ENCODE data around the gene DNAH9. TPM values are rescaled to one million over a fixed set of nuclear protein-coding genes. Genes with fewer than 3 reads are reported as not detected.

The DNAH9 gene
- total RNA-seq, 4 donors from 2014 or later = 0.13 to 0.19 TPM; not detected in 2

DNA sequence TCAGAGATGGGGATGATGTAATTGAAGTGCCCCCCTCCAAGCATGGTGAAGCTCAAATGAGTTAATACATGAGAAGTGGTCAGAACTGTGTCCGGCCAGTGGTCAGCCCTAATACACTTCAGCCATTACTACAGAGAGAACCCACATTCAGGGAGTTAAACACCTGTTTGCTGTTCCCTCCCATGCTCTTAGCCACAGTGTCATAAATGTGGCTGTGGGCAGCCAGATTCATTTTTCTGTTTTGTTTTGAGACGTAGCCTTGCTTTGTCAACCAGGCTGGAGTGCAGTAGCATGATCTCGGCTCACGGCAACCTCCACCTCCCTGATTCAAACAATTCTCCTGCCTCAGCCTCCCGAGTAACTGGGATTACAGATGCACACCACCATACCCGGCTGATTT is 139.9 kb downstream of the DNAH9 start:
- Histone ChIP-seq H3K27me3 (no peaks in the 10 kb centered on the region), H3K4me1 (no peaks in the 10 kb centered on the region), H3K27ac (no peak overlapping the region), H3K9me3 (no peaks in the 10 kb centered on the region), H3K4me3 (no peak overlapping the region), H3K36me3 (no peaks in the 10 kb centered on the region)
- TF ChIP-seq POLR2A (IDR thresholded peaks at IDR 0.05) = no peak
- TF ChIP-seq, protein P1, sequence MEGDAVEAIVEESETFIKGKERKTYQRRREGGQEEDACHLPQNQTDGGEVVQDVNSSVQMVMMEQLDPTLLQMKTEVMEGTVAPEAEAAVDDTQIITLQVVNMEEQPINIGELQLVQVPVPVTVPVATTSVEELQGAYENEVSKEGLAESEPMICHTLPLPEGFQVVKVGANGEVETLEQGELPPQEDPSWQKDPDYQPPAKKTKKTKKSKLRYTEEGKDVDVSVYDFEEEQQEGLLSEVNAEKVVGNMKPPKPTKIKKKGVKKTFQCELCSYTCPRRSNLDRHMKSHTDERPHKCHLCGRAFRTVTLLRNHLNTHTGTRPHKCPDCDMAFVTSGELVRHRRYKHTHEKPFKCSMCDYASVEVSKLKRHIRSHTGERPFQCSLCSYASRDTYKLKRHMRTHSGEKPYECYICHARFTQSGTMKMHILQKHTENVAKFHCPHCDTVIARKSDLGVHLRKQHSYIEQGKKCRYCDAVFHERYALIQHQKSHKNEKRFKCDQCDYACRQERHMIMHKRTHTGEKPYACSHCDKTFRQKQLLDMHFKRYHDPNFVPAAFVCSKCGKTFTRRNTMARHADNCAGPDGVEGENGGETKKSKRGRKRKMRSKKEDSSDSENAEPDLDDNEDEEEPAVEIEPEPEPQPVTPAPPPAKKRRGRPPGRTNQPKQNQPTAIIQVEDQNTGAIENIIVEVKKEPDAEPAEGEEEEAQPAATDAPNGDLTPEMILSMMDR (IDR thresholded peaks at IDR 0.05) = no peak
- no peak for DNase-seq

DNA sequence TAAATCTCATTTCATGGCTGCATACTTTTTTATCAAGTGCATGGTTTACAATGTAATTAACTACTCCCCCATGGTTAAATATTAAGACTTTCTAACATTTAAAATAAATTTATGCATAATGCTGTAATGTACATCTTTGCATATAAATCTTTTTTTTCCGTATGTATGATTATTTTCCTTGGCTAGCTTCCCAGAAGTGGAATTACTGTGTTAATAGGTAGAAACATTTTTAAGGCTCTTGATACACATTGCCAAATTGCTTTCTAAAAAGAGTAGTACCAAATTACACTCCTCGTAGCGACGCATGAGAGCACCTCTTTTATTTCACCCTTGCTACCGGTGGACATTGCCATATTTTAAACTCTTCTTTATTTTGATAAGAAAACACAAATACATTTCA is 141.1 kb downstream of the DNAH9 start:
- no peak overlapping the region for H3K4me3 ChIP-seq
- H3K27me3 ChIP-seq = no peaks in the 10 kb centered on the region
- no peak overlapping the region for H3K27ac ChIP-seq
- no peak for TF ChIP-seq POLR2A (IDR thresholded peaks at IDR 0.05)
- TF ChIP-seq, protein P1 (IDR thresholded peaks at IDR 0.05) = no peak
- H3K36me3 ChIP-seq = no peaks in the 10 kb centered on the region
- DNase-seq = no peak
- H3K9me3 ChIP-seq = no peaks in the 10 kb centered on the region
- H3K4me1 ChIP-seq = no peaks in the 10 kb centered on the region

DNA sequence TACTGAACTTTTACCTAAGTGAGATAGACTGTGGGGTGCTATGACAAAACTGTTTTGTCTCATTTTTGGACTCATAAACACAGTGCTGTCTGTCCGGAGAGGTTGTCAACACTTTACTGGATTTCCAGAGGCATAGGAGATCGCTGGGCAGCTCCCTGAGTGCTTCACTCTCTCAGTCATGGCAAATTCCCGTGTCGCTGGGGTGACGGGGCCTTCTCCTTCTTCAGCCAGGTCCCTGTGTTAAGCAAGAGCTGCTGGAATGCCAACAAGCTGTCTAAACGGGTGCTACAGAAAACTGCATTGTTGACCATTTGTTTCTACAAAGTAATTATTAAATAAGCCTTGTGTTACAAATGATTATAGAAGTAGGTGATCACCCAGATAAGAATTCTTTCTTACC is 141.6 kb downstream of the DNAH9 start:
- H3K27ac ChIP-seq = no peak overlapping the region
- DNase-seq = no peak
- H3K27me3 ChIP-seq = no peaks in the 10 kb centered on the region
- no peak overlapping the region for H3K4me3 ChIP-seq
- TF ChIP-seq POLR2A (IDR thresholded peaks at IDR 0.05) = no peak
- TF ChIP-seq, protein P1 (IDR thresholded peaks at IDR 0.05) = no peak
- H3K4me1 ChIP-seq = no peaks in the 10 kb centered on the region
- H3K9me3 ChIP-seq = no peaks in the 10 kb centered on the region
- H3K36me3 ChIP-seq = no peaks in the 10 kb centered on the region

DNA sequence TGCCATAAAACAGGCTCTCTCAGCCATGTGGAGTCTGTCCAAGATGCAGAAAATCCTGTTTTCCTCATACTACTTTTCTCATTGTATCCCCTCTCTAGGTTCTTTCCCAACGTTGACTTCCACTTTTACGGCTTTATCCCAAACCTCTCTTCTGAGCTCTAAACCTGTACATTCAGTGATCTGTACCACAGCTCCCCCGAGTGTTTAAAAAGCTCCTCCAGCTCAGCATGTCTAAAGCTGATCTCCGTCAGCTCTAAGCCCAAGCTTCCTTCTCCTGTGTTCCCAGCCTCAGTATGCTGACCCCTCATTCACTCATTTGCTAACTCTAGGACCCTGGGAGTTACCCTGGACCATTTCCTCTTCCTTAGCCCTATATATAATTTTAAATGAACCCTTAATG is 144.6 kb downstream of the DNAH9 start:
- Histone ChIP-seq H3K27ac (no peak overlapping the region), H3K27me3 (no peaks in the 10 kb centered on the region), H3K4me3 (no peak overlapping the region), H3K36me3 (no peaks in the 10 kb centered on the region), H3K9me3 (no peaks in the 10 kb centered on the region), H3K4me1 (no peaks in the 10 kb centered on the region)
- DNase-seq = no peak
- TF ChIP-seq POLR2A (IDR thresholded peaks at IDR 0.05) = no peak
- TF ChIP-seq, protein P1 (IDR thresholded peaks at IDR 0.05) = no peak

DNA sequence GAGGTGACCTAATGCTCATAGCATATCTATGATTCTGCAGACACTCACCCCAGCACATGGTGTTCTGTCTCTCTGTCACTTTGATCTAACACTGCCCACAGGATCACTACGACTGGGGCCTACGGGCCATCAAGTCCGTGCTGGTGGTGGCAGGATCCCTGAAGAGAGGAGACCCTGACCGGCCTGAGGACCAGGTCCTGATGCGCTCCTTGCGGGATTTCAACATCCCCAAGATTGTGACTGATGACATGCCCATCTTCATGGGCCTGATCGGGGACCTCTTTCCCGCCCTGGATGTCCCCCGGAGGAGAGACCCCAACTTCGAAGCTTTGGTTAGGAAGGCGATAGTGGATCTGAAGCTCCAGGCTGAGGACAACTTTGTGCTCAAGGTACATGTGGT is 146.4 kb downstream of the DNAH9 start:
- H3K4me3 ChIP-seq = no peak overlapping the region
- no peaks in the 10 kb centered on the region for H3K27me3 ChIP-seq
- H3K27ac ChIP-seq = no peak overlapping the region
- no peak for DNase-seq
- no peaks in the 10 kb centered on the region for H3K4me1 ChIP-seq
- H3K9me3 ChIP-seq = no peaks in the 10 kb centered on the region
- no peaks in the 10 kb centered on the region for H3K36me3 ChIP-seq
- TF ChIP-seq, protein P1 (IDR thresholded peaks at IDR 0.05) = no peak

DNA sequence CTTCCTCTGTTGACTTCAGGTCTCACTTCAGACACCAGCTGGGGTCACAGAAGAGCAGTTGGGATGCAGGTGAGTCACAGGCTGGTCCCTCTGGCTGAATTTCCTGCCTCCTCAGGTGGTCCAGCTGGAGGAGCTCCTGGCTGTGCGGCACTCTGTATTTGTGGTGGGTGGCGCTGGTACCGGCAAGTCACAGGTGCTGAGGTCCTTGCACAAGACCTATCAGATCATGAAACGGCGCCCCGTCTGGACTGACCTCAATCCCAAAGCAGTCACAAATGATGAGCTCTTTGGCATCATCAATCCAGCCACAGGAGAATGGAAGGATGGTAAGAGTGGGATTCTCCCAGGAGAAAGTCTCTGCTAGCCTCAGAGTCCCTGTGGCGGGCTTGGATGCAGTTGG is 149.2 kb downstream of the DNAH9 start:
- Histone ChIP-seq H3K9me3 (no peaks in the 10 kb centered on the region), H3K4me3 (no peak overlapping the region), H3K27me3 (no peaks in the 10 kb centered on the region), H3K4me1 (no peaks in the 10 kb centered on the region), H3K36me3 (no peaks in the 10 kb centered on the region), H3K27ac (no peak overlapping the region)
- no peak for TF ChIP-seq POLR2A (IDR thresholded peaks at IDR 0.05)
- TF ChIP-seq, protein P1 (IDR thresholded peaks at IDR 0.05) = no peak
- DNase-seq = no peak

All from Peyer's patch (tissue), 4 donors.